SK-N-SH treated with all-trans-retinoic acid at 6 μM for 48 hours (cell line): ENCODE measurements around the gene BMERB1.
"Not testable (repeated sequence)": the region's sequence is repeated elsewhere in the genome, so short reads cannot be mapped to it uniquely, and the experiment has no call there.

ENCODE experiments used
- ATAC-seq: fragments of 200-7000 bp; cut with Tn5 transposase; 3 replicates; pipeline ENCODE4 v1.9.1; 2020; ENCODE audit warnings: mild to moderate bottlenecking, moderate library complexity
- ARNTL ChIP-seq: fragments of 450-650 bp; formaldehyde crosslinking; IDR thresholded peaks from 2 replicates; pipeline ENCODE4 v1.5.0; 2020; ENCODE audit warnings: low read depth, mild to moderate bottlenecking, moderate library complexity, borderline replicate concordance
- CSDC2 ChIP-seq: fragments of 250-450 bp; sonication (Bioruptor Pico); IDR thresholded peaks from 2 replicates; pipeline ENCODE4 v1.5.0; 2020; ENCODE audit warnings: mild to moderate bottlenecking, moderate library complexity
- ESRRG ChIP-seq: fragments of 250-450 bp; sonication (Bioruptor Pico); IDR thresholded peaks from 2 replicates; pipeline ENCODE4 v1.6.1; 2021; ENCODE audit warnings: mild to moderate bottlenecking
- GLIS3 ChIP-seq: fragments of 250-450 bp; sonication (Bioruptor Pico); IDR thresholded peaks from 2 replicates; pipeline ENCODE4 v1.5.0; 2020; ENCODE audit warnings: mild to moderate bottlenecking, moderate library complexity
- ISL1 ChIP-seq: fragments of 250-450 bp; sonication (Bioruptor Pico); IDR thresholded peaks from 2 replicates; pipeline ENCODE4 v2.1.2; 2022; ENCODE audit warnings: mild to moderate bottlenecking, moderate library complexity
- OSR1 ChIP-seq: fragments of 250-450 bp; sonication (Bioruptor Pico); IDR thresholded peaks from 2 replicates; pipeline ENCODE4 v1.8.0; 2022; ENCODE audit warnings: moderate library complexity, mild to moderate bottlenecking, inconsistent platforms
- PPARA ChIP-seq: fragments of 250-450 bp; sonication (Bioruptor Pico); IDR thresholded peaks from 2 replicates; pipeline ENCODE4 v1.5.0; 2020; ENCODE audit warnings: mild to moderate bottlenecking, borderline replicate concordance
- RARB ChIP-seq: fragments of 250-450 bp; sonication (Bioruptor Pico); IDR thresholded peaks from 2 replicates; pipeline ENCODE4 v1.8.0; 2021; ENCODE audit warnings: mild to moderate bottlenecking, moderate library complexity
- SNAI2 ChIP-seq: fragments of 250-450 bp; sonication (Bioruptor Pico); IDR thresholded peaks from 2 replicates; pipeline ENCODE4 v1.5.0; 2020; ENCODE audit warnings: mild to moderate bottlenecking, moderate library complexity
- TCF4 ChIP-seq: fragments of 250-450 bp; sonication (Bioruptor Pico); IDR thresholded peaks from 2 replicates; pipeline ENCODE4 v1.8.0; 2021; ENCODE audit warnings: mild to moderate bottlenecking, moderate library complexity, borderline replicate concordance
- ZC3H10 ChIP-seq: fragments of 250-450 bp; sonication (Bioruptor Pico); IDR thresholded peaks from 2 replicates; pipeline ENCODE4 v1.5.1; 2021; ENCODE audit warnings: mild to moderate bottlenecking, moderate library complexity
- ZFP3 ChIP-seq: fragments of 250-450 bp; sonication (Bioruptor Pico); IDR thresholded peaks from 2 replicates; pipeline ENCODE4 v1.5.0; 2020; ENCODE audit warnings: mild to moderate bottlenecking, moderate library complexity
- ZFP30 ChIP-seq: fragments of 450-650 bp; formaldehyde crosslinking; IDR thresholded peaks from 2 replicates; pipeline ENCODE4 v1.5.0; 2022; ENCODE audit warnings: mild to moderate bottlenecking, moderate library complexity
- ZNF565 ChIP-seq: fragments of 450-650 bp; formaldehyde crosslinking; conservative IDR thresholded peaks from 2 replicates; pipeline ENCODE4 v1.5.0; 2020; ENCODE audit warnings: low read depth, mild to moderate bottlenecking, moderate library complexity
- ZNF70 ChIP-seq: fragments of 450-650 bp; formaldehyde crosslinking; IDR thresholded peaks from 2 replicates; pipeline ENCODE4 v1.5.0; 2020; ENCODE audit warnings: mild to moderate bottlenecking, moderate library complexity
- ZNF8 ChIP-seq: fragments of 450-650 bp; formaldehyde crosslinking; IDR thresholded peaks from 2 replicates; pipeline ENCODE4 v1.5.0; 2020; ENCODE audit warnings: mild to moderate bottlenecking, moderate library complexity
- TF ChIP-seq, protein P1 (sequence below): fragments of 250-450 bp; sonication (Bioruptor Pico); IDR thresholded peaks from 2 replicates; pipeline ENCODE4 v1.8.0; 2021; ENCODE audit warnings: low read depth, mild to moderate bottlenecking, moderate library complexity, borderline replicate concordance
- TF ChIP-seq, protein P2 (sequence below): fragments of 250-450 bp; sonication (Bioruptor Pico); IDR thresholded peaks from 2 replicates; pipeline ENCODE4 v1.5.1; 2021; ENCODE audit warnings: mild to moderate bottlenecking, moderate library complexity
- TF ChIP-seq, protein P3 (sequence below): fragments of 250-450 bp; sonication (Bioruptor Pico); IDR thresholded peaks from 2 replicates; pipeline ENCODE4 v1.5.0; 2020; ENCODE audit warnings: mild to moderate bottlenecking, moderate library complexity
- TF ChIP-seq, protein P4 (sequence below): fragments of 250-450 bp; sonication (Bioruptor Pico); IDR thresholded peaks from 2 replicates; pipeline ENCODE4 v1.8.0; 2020; ENCODE audit warnings: mild to moderate bottlenecking, moderate library complexity, borderline replicate concordance
- TF ChIP-seq, protein P5 (sequence below): fragments of 250-450 bp; sonication (Bioruptor Pico); IDR thresholded peaks from 2 replicates; pipeline ENCODE4 v1.5.1; 2020; ENCODE audit warnings: low read depth, mild to moderate bottlenecking, moderate library complexity

BMERB1 gene

DNA sequence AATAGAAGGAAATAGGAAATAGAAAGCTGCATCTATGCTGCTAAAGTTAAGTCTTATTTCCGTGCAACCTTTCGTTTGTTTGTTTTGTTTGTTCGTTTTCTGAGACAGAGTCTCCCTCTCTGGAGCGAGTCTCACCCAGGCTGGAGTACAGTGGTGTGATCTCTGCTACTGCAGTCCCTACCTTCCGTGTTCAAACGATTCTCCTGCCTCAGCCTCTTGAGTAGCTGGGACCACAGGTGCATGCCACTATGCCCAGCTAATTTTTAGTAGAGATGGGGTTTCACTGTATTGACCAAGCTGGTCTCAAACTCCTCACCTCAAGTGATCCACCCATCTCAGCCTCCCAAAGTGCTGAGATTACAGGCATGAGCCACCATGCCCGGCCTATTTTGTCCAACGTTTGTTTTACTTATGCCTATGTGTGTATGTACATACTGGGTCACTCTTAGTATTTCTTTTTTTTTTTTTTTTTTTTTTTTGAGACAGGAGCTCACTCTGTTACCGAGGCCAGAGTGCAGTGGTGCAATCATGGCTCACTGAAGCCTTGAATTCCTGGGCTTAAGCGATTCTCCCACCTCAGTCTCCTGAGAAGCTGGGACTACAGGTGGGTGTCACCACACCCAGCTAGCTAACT, 16.8 kb downstream of the BMERB1 start:
- no peak for ATAC-seq
- TF ChIP-seq ZNF70 (CRISPR knock-in tag) (no peak), ZFP30 (CRISPR knock-in tag) (no peak), ZFP3 (CRISPR knock-in tag) (no peak), OSR1 (CRISPR knock-in tag) (no peak), ZNF565 (CRISPR knock-in tag) (no peak), ESRRG (CRISPR knock-in tag) (no peak), TCF4 (CRISPR knock-in tag) (no peak), ZNF8 (CRISPR knock-in tag) (no peak), SNAI2 (no peak), RARB (CRISPR knock-in tag) (no peak), PPARA (CRISPR knock-in tag) (no peak), ZC3H10 (CRISPR knock-in tag) (no peak), CSDC2 (CRISPR knock-in tag) (no peak), ARNTL (CRISPR knock-in tag) (no peak), ISL1 (CRISPR knock-in tag) (no peak)
- TF ChIP-seq, protein P1, sequence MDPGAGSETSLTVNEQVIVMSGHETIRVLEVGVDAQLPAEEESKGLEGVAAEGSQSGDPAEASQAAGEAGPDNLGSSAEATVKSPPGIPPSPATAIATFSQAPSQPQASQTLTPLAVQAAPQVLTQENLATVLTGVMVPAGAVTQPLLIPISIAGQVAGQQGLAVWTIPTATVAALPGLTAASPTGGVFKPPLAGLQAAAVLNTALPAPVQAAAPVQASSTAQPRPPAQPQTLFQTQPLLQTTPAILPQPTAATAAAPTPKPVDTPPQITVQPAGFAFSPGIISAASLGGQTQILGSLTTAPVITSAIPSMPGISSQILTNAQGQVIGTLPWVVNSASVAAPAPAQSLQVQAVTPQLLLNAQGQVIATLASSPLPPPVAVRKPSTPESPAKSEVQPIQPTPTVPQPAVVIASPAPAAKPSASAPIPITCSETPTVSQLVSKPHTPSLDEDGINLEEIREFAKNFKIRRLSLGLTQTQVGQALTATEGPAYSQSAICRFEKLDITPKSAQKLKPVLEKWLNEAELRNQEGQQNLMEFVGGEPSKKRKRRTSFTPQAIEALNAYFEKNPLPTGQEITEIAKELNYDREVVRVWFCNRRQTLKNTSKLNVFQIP, result no peak
- TF ChIP-seq, protein P2, sequence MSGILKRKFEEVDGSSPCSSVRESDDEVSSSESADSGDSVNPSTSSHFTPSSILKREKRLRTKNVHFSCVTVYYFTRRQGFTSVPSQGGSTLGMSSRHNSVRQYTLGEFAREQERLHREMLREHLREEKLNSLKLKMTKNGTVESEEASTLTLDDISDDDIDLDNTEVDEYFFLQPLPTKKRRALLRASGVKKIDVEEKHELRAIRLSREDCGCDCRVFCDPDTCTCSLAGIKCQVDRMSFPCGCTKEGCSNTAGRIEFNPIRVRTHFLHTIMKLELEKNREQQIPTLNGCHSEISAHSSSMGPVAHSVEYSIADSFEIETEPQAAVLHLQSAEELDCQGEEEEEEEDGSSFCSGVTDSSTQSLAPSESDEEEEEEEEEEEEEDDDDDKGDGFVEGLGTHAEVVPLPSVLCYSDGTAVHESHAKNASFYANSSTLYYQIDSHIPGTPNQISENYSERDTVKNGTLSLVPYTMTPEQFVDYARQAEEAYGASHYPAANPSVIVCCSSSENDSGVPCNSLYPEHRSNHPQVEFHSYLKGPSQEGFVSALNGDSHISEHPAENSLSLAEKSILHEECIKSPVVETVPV (CRISPR knock-in tag), result no peak
- TF ChIP-seq, protein P3, sequence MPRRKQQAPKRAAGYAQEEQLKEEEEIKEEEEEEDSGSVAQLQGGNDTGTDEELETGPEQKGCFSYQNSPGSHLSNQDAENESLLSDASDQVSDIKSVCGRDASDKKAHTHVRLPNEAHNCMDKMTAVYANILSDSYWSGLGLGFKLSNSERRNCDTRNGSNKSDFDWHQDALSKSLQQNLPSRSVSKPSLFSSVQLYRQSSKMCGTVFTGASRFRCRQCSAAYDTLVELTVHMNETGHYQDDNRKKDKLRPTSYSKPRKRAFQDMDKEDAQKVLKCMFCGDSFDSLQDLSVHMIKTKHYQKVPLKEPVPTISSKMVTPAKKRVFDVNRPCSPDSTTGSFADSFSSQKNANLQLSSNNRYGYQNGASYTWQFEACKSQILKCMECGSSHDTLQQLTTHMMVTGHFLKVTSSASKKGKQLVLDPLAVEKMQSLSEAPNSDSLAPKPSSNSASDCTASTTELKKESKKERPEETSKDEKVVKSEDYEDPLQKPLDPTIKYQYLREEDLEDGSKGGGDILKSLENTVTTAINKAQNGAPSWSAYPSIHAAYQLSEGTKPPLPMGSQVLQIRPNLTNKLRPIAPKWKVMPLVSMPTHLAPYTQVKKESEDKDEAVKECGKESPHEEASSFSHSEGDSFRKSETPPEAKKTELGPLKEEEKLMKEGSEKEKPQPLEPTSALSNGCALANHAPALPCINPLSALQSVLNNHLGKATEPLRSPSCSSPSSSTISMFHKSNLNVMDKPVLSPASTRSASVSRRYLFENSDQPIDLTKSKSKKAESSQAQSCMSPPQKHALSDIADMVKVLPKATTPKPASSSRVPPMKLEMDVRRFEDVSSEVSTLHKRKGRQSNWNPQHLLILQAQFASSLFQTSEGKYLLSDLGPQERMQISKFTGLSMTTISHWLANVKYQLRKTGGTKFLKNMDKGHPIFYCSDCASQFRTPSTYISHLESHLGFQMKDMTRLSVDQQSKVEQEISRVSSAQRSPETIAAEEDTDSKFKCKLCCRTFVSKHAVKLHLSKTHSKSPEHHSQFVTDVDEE (CRISPR knock-in tag), result no peak
- TF ChIP-seq, protein P4, sequence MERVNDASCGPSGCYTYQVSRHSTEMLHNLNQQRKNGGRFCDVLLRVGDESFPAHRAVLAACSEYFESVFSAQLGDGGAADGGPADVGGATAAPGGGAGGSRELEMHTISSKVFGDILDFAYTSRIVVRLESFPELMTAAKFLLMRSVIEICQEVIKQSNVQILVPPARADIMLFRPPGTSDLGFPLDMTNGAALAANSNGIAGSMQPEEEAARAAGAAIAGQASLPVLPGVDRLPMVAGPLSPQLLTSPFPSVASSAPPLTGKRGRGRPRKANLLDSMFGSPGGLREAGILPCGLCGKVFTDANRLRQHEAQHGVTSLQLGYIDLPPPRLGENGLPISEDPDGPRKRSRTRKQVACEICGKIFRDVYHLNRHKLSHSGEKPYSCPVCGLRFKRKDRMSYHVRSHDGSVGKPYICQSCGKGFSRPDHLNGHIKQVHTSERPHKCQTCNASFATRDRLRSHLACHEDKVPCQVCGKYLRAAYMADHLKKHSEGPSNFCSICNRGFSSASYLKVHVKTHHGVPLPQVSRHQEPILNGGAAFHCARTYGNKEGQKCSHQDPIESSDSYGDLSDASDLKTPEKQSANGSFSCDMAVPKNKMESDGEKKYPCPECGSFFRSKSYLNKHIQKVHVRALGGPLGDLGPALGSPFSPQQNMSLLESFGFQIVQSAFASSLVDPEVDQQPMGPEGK (CRISPR knock-in tag), result no peak

DNA sequence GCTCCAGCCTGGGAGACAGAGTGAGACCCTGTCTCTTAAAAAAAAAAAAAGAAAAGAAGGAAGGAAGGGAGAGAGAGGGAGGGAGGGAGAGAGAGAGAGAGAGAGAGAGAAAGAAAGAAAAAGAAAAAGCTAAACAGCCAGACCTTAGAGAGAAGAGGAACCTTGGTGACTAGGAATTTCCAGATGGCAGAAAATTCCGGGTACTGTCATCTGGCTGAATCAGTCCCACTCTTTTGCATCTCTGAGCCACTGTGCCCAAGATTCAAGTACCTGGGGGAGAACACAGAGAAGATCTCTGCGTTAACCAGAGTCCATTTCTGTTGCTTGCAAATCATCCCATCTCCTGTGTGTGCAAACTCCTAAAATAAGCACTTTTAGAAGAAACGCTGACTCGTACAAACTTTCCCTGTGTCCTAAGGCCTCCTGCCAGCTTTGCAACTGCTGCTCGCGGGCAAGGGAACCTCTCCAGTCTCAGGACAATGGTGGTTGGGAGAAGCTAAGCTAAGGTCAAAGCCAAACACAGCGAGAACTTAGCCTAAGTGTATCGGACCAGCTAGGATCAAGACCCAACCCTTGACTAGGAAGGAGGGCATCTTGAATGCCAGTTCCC, 18.0 kb downstream of the BMERB1 start:
- no peak for TF ChIP-seq ZFP3 (CRISPR knock-in tag)
- TF ChIP-seq, protein P2 (CRISPR knock-in tag), result no peak
- no peak for TF ChIP-seq RARB (CRISPR knock-in tag)
- no peak for TF ChIP-seq ZNF8 (CRISPR knock-in tag)
- no peak for TF ChIP-seq ISL1 (CRISPR knock-in tag)
- TF ChIP-seq, protein P1, result no peak
- no peak for TF ChIP-seq CSDC2 (CRISPR knock-in tag)
- TF ChIP-seq, protein P4 (CRISPR knock-in tag), result no peak
- no peak for TF ChIP-seq OSR1 (CRISPR knock-in tag)
- no peak for TF ChIP-seq ZFP30 (CRISPR knock-in tag)
- no peak for TF ChIP-seq ARNTL (CRISPR knock-in tag)
- no peak for TF ChIP-seq GLIS3 (CRISPR knock-in tag)
- TF ChIP-seq ZNF565 (CRISPR knock-in tag), result no peak
- no peak for TF ChIP-seq ZC3H10 (CRISPR knock-in tag)
- TF ChIP-seq, protein P5, sequence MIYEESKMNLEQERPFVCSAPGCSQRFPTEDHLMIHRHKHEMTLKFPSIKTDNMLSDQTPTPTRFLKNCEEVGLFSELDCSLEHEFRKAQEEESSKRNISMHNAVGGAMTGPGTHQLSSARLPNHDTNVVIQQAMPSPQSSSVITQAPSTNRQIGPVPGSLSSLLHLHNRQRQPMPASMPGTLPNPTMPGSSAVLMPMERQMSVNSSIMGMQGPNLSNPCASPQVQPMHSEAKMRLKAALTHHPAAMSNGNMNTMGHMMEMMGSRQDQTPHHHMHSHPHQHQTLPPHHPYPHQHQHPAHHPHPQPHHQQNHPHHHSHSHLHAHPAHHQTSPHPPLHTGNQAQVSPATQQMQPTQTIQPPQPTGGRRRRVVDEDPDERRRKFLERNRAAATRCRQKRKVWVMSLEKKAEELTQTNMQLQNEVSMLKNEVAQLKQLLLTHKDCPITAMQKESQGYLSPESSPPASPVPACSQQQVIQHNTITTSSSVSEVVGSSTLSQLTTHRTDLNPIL, result no peak
- TF ChIP-seq ESRRG (CRISPR knock-in tag), result no peak
- no peak for ATAC-seq

DNA sequence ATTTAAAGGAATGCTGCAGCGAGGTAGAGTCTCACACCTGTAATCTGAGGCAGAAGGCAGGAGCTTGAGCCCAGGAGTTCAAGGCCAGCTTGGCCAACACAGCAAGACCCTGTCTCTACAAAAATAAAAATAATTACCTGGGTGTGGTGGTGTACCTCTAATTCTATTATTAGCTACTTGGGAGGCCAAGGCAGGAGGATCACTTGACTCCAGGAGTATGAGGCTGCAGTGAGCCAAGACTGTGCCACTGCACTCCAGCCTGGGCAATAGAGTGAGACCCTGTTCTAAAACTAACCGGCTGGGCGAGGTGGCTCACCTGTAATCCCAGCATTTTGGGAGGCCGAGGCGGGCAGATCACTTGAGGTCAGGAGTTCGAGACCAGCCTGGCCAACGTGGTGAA, 18.9 kb downstream of the BMERB1 start:
- not testable (repeated sequence) for ATAC-seq

DNA sequence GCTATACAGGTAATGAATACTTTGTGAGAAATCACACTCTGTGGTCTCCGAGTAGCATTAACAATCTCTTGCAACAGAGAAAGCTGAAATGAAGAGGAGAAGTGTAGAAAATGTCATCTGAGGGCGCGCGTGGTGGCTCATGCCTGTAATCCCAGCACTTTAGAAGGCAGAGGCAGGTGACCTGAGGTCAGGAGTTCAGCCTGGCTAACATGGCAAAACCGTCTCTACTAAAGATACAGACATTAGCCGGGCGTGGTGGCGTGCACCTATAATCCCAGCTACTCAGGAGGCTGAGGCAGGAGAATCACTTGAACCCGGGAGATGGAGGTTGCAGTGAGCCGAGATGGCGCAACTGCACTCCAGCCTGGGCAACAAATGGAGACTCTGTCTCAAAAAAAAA, 20.5 kb downstream of the BMERB1 start:
- ATAC-seq, result not testable (repeated sequence)
